SK-N-SH treated with all-trans-retinoic acid at 6 μM for 48 hours (cell line): ENCODE measurements around the gene RDX.
"Not testable (repeated sequence)": the region's sequence is repeated elsewhere in the genome, so short reads cannot be mapped to it uniquely, and the experiment has no call there.

Experiments
- ATAC-seq: fragments of 200-7000 bp; cut with Tn5 transposase; 3 replicates; pipeline ENCODE4 v1.9.1; 2020; ENCODE audit warnings: mild to moderate bottlenecking, moderate library complexity
- ARNTL ChIP-seq: fragments of 450-650 bp; formaldehyde crosslinking; IDR thresholded peaks from 2 replicates; pipeline ENCODE4 v1.5.0; 2020; ENCODE audit warnings: low read depth, mild to moderate bottlenecking, moderate library complexity, borderline replicate concordance
- BACH2 ChIP-seq: fragments of 250-450 bp; sonication (Bioruptor Pico); IDR thresholded peaks from 2 replicates; pipeline ENCODE4 v1.9.0; 2021; ENCODE audit warnings: mild to moderate bottlenecking, borderline replicate concordance
- CREB5 ChIP-seq: fragments of 250-450 bp; sonication (Bioruptor Pico); IDR thresholded peaks from 2 replicates; pipeline ENCODE4 v1.5.1; 2020; ENCODE audit warnings: low read depth, mild to moderate bottlenecking, moderate library complexity
- CSDC2 ChIP-seq: fragments of 250-450 bp; sonication (Bioruptor Pico); IDR thresholded peaks from 2 replicates; pipeline ENCODE4 v1.5.0; 2020; ENCODE audit warnings: mild to moderate bottlenecking, moderate library complexity
- CSRNP3 ChIP-seq: fragments of 250-450 bp; sonication (Bioruptor Pico); IDR thresholded peaks from 2 replicates; pipeline ENCODE4 v1.5.1; 2021; ENCODE audit warnings: mild to moderate bottlenecking, moderate library complexity
- GLIS3 ChIP-seq: fragments of 250-450 bp; sonication (Bioruptor Pico); IDR thresholded peaks from 2 replicates; pipeline ENCODE4 v1.5.0; 2020; ENCODE audit warnings: mild to moderate bottlenecking, moderate library complexity
- ISL1 ChIP-seq: fragments of 250-450 bp; sonication (Bioruptor Pico); IDR thresholded peaks from 2 replicates; pipeline ENCODE4 v2.1.2; 2022; ENCODE audit warnings: mild to moderate bottlenecking, moderate library complexity
- OSR1 ChIP-seq: fragments of 250-450 bp; sonication (Bioruptor Pico); IDR thresholded peaks from 2 replicates; pipeline ENCODE4 v1.8.0; 2022; ENCODE audit warnings: moderate library complexity, mild to moderate bottlenecking, inconsistent platforms
- POU6F1 ChIP-seq: fragments of 250-450 bp; sonication (Bioruptor Pico); IDR thresholded peaks from 2 replicates; pipeline ENCODE4 v1.8.0; 2021; ENCODE audit warnings: low read depth, mild to moderate bottlenecking, moderate library complexity, borderline replicate concordance
- PPARA ChIP-seq: fragments of 250-450 bp; sonication (Bioruptor Pico); IDR thresholded peaks from 2 replicates; pipeline ENCODE4 v1.5.0; 2020; ENCODE audit warnings: mild to moderate bottlenecking, borderline replicate concordance
- RARB ChIP-seq: fragments of 250-450 bp; sonication (Bioruptor Pico); IDR thresholded peaks from 2 replicates; pipeline ENCODE4 v1.8.0; 2021; ENCODE audit warnings: mild to moderate bottlenecking, moderate library complexity
- SNAI2 ChIP-seq: fragments of 250-450 bp; sonication (Bioruptor Pico); IDR thresholded peaks from 2 replicates; pipeline ENCODE4 v1.5.0; 2020; ENCODE audit warnings: mild to moderate bottlenecking, moderate library complexity
- TOX ChIP-seq: fragments of 250-450 bp; sonication (Bioruptor Pico); IDR thresholded peaks from 2 replicates; pipeline ENCODE4 v1.8.0; 2021; ENCODE audit warnings: mild to moderate bottlenecking, moderate library complexity, borderline replicate concordance
- TSHZ2 ChIP-seq: fragments of 250-450 bp; sonication (Bioruptor Pico); IDR thresholded peaks from 2 replicates; pipeline ENCODE4 v1.5.0; 2020; ENCODE audit warnings: mild to moderate bottlenecking, moderate library complexity
- ZC3H10 ChIP-seq: fragments of 250-450 bp; sonication (Bioruptor Pico); IDR thresholded peaks from 2 replicates; pipeline ENCODE4 v1.5.1; 2021; ENCODE audit warnings: mild to moderate bottlenecking, moderate library complexity
- ZFP3 ChIP-seq: fragments of 250-450 bp; sonication (Bioruptor Pico); IDR thresholded peaks from 2 replicates; pipeline ENCODE4 v1.5.0; 2020; ENCODE audit warnings: mild to moderate bottlenecking, moderate library complexity
- ZFP30 ChIP-seq: fragments of 450-650 bp; formaldehyde crosslinking; IDR thresholded peaks from 2 replicates; pipeline ENCODE4 v1.5.0; 2022; ENCODE audit warnings: mild to moderate bottlenecking, moderate library complexity
- ZNF70 ChIP-seq: fragments of 450-650 bp; formaldehyde crosslinking; IDR thresholded peaks from 2 replicates; pipeline ENCODE4 v1.5.0; 2020; ENCODE audit warnings: mild to moderate bottlenecking, moderate library complexity
- ZNF8 ChIP-seq: fragments of 450-650 bp; formaldehyde crosslinking; IDR thresholded peaks from 2 replicates; pipeline ENCODE4 v1.5.0; 2020; ENCODE audit warnings: mild to moderate bottlenecking, moderate library complexity
- TF ChIP-seq, protein P1 (sequence below): fragments of 250-450 bp; sonication (Bioruptor Pico); IDR thresholded peaks from 2 replicates; pipeline ENCODE4 v1.8.0; 2020; ENCODE audit warnings: mild to moderate bottlenecking, moderate library complexity, borderline replicate concordance

The RDX gene

GRCh38 chr11:110286298-110287040, 9.9 kb downstream of the RDX start:
- no peak for TF ChIP-seq ARNTL (CRISPR knock-in tag)
- TF ChIP-seq ZFP3 (CRISPR knock-in tag): no peak
- TF ChIP-seq PPARA (CRISPR knock-in tag): no peak
- no peak for TF ChIP-seq BACH2
- no peak for TF ChIP-seq GLIS3 (CRISPR knock-in tag)
- no peak for TF ChIP-seq ZC3H10 (CRISPR knock-in tag)
- TF ChIP-seq, protein P1, sequence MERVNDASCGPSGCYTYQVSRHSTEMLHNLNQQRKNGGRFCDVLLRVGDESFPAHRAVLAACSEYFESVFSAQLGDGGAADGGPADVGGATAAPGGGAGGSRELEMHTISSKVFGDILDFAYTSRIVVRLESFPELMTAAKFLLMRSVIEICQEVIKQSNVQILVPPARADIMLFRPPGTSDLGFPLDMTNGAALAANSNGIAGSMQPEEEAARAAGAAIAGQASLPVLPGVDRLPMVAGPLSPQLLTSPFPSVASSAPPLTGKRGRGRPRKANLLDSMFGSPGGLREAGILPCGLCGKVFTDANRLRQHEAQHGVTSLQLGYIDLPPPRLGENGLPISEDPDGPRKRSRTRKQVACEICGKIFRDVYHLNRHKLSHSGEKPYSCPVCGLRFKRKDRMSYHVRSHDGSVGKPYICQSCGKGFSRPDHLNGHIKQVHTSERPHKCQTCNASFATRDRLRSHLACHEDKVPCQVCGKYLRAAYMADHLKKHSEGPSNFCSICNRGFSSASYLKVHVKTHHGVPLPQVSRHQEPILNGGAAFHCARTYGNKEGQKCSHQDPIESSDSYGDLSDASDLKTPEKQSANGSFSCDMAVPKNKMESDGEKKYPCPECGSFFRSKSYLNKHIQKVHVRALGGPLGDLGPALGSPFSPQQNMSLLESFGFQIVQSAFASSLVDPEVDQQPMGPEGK: no peak
- no peak for TF ChIP-seq ZFP30 (CRISPR knock-in tag)
- TF ChIP-seq CREB5 (CRISPR knock-in tag): no peak
- TF ChIP-seq ZNF70 (CRISPR knock-in tag): no peak
- TF ChIP-seq OSR1 (CRISPR knock-in tag): no peak
- no peak for TF ChIP-seq ISL1
- TF ChIP-seq CSDC2: no peak
- TF ChIP-seq RARB (CRISPR knock-in tag): no peak
- ATAC-seq: no peak

DNA sequence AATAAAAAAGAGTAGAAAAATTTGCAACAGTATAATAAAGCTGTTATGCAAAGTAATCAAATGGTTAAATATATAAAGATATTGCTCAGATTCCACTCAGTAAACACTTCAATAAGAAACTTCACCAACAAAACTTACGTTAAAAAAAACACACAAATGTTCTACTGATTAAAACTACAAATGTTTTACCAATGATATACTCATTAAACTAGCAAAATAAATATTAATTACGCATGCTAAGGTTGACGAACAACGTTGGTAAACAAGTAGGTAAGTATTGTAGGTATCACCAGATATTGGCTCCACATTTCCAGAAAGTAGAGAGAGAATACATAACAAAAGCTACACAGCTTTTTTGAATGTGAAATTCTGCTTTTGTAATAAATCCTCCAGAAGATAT, 12.6 kb downstream of the RDX start:
- TF ChIP-seq TSHZ2 (CRISPR knock-in tag) (no peak), ZC3H10 (CRISPR knock-in tag) (no peak), ISL1 (no peak), ARNTL (CRISPR knock-in tag) (no peak), CSRNP3 (no peak), BACH2 (no peak), GLIS3 (CRISPR knock-in tag) (no peak), ZNF8 (no peak), CSDC2 (no peak), SNAI2 (CRISPR knock-in tag) (no peak), CREB5 (CRISPR knock-in tag) (no peak), ZNF70 (CRISPR knock-in tag) (no peak), ZFP30 (CRISPR knock-in tag) (no peak), OSR1 (CRISPR knock-in tag) (no peak), TOX (no peak), POU6F1 (CRISPR knock-in tag) (no peak)
- TF ChIP-seq, protein P1: no peak
- TF ChIP-seq, all 23 proteins: peak for 0
- ATAC-seq: no peak

DNA sequence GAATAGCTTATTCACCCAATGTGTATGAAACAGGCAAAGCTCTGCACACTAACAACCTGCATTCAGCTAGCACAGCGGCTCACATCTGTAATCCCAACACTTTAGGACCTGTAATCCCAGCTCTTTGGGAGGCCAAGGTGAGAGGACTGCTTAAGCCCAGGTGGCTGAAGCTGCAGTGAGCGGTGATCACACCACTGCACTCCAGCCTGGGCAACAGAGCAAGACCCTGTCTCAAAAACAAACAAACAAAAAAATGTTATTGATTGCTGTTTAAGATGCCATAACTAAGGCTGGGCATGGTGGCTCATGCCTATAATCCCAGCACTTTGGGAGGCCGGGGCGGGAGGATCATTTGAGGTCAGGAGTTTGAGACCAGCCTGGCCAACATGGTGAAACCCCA, 15.8 kb downstream of the RDX start:
- not testable (repeated sequence) for ATAC-seq
